GM12891 (cell line): ENCODE results near the gene HDAC4.

ENCODE experiments used
- DNase-seq: peaks from one replicate; pipeline ENCODE4 v3.0.0; 2011; ENCODE audit warnings: low spot score; ENCODE audit not compliant: insufficient read length
- FAIRE-seq: peaks from 2 replicates; lab custom pipeline; 2011; peaks lifted over from hg19 to GRCh38; lab: Jason Lieb, UNC
- PAX5 ChIP-seq: IDR thresholded peaks from 2 replicates; pipeline ENCODE4 v1.6.1; 2011; ENCODE audit warnings: low read length, moderate library complexity, mild to moderate bottlenecking; ENCODE audit not compliant: insufficient read depth, severe bottlenecking
- POLR2A ChIP-seq: IDR thresholded peaks from 2 replicates; pipeline ENCODE4 v1.6.1; 2011; ENCODE audit warnings: low read depth, low read length, control low read depth
- POLR2AphosphoS5 ChIP-seq: IDR thresholded peaks from 2 replicates; pipeline ENCODE4 v1.6.1; 2011; ENCODE audit warnings: low read depth, low read length, control low read depth
- POU2F2 ChIP-seq: IDR thresholded peaks from 2 replicates; pipeline ENCODE4 v1.6.1; 2011; ENCODE audit warnings: low read depth, mild to moderate bottlenecking, control low read depth, low read length, moderate library complexity
- SPI1 ChIP-seq: IDR thresholded peaks from 2 replicates; pipeline ENCODE4 v1.6.1; 2011; ENCODE audit warnings: low read depth, low read length, control low read depth
- TAF1 ChIP-seq: IDR thresholded peaks from 2 replicates; pipeline ENCODE4 v1.6.1; 2011; ENCODE audit warnings: low read depth, low read length, control low read depth

Gene HDAC4

DNA sequence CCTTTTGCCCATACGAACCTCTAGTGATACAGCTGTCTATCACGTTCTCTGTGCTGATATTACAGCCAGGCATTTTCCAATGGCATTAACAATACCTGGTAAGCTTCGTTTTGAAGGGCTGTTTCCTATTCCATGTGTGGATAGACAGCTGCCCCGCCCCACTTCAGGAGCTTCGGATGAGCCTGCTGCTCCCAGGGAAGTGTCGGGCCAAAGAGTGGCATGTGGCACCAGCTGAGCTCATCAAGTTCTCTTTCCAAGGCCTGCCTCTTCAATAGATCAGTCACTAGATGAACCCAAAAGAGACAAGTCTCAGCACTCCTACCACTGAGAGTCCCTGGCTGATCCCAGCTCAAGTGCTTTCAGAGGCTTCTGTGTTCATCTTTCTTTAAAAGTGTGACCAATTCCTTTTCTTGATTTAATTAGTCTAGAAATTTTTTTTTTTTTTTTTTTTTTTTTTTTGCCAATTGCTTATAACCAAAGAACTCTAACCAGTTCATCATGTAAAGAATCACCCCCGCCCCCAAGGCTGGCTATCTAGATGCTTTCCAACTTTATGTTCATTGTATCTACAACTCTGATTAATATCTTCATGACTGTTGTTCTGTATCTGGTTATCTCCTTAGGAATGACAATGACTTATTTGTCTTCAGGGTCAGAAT, 46.6 kb downstream of the HDAC4 start:
- FAIRE-seq (no peak), DNase-seq (no peak)
- TF ChIP-seq POU2F2 (no peak), PAX5 (no peak), POLR2AphosphoS5 (no peak), SPI1 (no peak), POLR2A (no peak), TAF1 (no peak)

DNA sequence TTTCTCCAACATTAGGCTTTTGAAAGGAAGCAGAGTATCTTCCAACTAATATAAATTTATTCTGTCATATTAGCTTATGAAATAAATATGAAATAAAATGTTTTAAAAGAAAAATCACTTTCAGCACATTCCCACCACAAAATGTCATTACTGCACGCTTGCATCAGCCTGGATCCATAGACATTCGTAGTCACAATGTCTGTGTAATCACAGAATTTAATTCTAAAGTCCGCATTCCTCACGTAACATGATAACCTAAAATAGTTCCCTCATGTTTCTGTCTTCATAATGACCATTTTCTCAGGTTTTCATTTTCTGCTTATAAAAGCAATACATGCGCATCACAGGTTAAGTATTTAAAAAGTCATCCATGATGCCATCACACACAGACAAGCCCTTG, 47.1 kb downstream of the HDAC4 start:
- DNase-seq (no peak), FAIRE-seq (no peak)
- no peak for TF ChIP-seq SPI1
- no peak for TF ChIP-seq POLR2A
- no peak for TF ChIP-seq POLR2AphosphoS5
- no peak for TF ChIP-seq PAX5
- TF ChIP-seq TAF1: no peak
- no peak for TF ChIP-seq POU2F2

DNA sequence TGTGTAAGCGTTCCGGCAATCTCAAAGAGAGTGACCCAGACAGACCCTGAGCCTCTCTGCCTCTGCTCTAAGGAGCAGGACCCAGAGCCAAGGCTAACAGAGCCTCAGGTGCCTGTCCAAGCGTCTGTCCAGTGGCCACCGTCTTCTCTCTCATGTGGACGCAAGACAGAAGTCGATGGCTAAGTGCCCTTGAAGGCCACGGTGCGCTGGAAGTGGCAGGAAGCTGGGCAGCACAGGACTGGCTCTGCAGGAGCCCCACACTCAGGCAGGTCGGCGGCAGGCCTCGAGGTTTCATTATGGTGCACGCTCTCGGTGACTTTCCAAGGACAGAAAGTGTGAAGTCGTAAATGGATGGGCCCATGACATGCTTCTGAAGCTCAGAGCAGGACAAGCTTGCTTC, 49.1 kb downstream of the HDAC4 start:
- no peak for FAIRE-seq
- TF ChIP-seq POU2F2 (no peak), PAX5 (no peak), TAF1 (no peak), POLR2A (no peak), POLR2AphosphoS5 (no peak), SPI1 (no peak)
- DNase-seq: no peak

DNA sequence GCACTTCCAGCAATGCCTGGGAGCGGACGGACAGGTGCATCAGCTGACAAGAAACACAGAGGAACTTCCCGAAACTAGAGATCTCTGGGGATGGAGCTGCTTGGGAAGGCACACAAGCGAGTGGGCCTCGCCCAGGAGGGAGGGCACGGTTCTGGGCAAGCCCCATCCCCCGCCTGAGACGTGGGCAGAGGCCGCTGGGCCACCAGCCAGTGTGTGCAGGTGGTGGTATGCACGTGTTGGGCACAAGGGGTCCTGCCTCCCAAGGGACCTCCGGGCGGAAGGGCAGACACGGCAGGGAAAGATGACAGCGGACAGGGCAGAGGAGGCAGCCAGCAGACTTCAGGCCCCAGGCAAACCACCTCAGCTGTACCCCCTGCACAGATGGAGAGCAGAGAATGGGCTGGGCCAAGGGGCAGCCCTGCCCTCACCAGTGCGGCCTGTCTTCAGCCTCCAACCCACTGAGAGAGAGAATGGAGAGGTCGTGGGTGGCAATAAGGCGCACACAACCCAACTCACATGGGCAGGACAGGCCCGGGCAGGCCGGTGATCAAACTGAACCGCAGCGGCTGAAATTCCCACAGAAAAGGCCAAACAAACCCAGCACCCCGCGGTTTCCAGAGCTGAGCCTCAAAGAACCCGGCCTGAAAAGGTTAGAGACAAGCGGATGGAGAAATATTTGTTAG, 51.2 kb downstream of the HDAC4 start:
- FAIRE-seq (no peak), DNase-seq (no peak)
- TF ChIP-seq SPI1 (no peak), POLR2AphosphoS5 (no peak), POLR2A (no peak), PAX5 (no peak), TAF1 (no peak), POU2F2 (no peak)

DNA sequence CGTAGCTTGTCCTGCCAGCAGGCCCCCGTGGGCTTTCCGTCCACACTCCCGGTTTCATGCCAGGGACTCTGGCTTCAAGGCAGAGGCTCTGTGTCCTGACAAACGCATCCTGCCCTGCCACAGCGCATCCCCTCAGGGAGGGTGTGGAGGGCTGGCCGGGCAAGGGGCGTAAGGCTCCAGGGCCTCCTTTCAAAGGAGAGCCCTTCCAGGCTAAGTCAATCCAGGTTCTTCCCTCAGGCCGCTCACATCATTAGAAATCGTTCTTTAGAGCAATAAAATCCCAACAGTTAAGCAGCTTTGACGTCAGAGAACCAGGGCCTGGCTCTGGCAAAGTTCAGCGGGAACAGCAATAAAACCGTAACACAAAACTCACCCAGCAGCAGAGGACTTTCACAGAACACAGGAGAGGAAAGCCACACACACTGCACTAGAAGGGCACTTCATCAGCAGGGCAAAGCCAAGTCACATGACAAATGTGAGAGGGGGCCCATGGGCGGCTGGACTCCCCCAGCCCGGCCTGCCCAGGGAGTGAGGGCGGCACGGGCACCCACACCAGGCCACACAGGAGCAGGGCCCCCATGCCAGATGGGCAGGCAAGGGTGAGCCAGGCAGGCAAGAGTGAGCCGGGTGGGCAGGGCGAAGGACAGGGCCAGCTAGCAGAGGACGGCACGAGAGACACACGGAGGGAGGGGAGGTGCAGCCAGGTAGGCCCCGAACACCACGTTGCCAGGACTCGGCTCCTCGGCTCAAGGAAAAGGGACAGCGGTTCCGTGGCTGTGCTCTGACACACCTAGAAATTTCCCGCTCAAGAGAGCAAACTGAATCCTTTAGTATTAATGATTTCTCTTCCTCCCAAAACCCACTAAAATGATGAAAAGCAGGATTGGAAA, 52.0 kb downstream of the HDAC4 start:
- FAIRE-seq (no peak), DNase-seq (no peak)
- no peak for TF ChIP-seq POLR2AphosphoS5
- TF ChIP-seq POLR2A: no peak
- TF ChIP-seq TAF1: no peak
- no peak for TF ChIP-seq PAX5
- TF ChIP-seq POU2F2: no peak
- no peak for TF ChIP-seq SPI1

DNA sequence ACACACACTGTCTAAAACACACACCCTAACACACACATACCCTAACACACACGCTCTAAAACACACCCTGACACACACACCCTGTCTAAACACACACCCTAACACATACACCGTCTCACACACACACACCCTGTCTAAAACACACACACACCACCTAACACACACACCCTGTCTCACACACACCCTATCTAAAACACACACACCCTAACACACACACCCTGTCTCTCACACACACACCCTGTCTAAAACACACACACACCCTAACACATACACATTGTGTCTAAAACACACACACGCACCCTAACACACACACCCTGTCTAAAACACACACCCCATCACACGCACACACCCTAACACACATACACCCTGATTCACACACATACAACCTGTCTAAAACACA, 54.1 kb downstream of the HDAC4 start:
- DNase-seq (no peak), FAIRE-seq (no peak)
- TF ChIP-seq SPI1 (no peak), POLR2A (no peak), POLR2AphosphoS5 (no peak), PAX5 (no peak), TAF1 (no peak), POU2F2 (no peak)

DNA sequence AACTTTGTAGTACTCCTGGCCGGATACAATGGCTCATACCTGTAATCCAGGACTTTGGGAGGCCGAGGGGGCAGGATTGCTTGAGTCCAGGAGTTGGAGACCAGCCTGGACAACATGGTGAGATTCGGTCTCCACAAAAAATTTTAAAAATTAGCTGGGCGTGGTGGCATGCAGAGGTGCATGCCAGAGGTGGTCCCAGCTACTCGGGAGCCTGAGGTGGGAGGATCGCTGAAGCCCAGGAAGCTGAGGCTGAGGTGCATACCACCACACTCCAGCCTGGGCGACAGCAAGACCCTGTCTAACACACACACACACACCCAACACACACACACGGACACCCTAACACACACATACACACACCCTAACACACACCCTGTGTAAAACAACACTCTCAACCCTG, 55.6 kb downstream of the HDAC4 start:
- FAIRE-seq (no peak), DNase-seq (no peak)
- no peak for TF ChIP-seq POU2F2
- TF ChIP-seq PAX5: no peak
- no peak for TF ChIP-seq POLR2AphosphoS5
- TF ChIP-seq TAF1: no peak
- TF ChIP-seq SPI1: no peak
- TF ChIP-seq POLR2A: no peak

DNA sequence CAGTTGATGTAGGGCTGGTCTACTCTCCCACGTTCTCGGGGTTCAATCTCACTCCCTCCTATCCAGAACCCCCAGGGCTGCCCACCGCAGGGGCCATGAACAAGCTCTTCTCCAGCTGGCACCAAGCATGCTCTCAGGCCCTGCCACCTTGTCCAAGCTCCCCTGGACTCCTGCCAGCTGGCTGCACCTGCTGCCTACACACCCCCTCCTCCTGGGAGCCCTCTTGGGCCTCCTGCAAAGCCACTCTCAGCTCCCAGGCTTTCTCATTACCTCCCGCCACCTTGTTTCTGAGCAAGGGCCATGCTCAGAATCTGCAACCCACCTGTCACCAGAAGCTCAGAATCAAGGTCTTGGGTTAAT, 56.0 kb downstream of the HDAC4 start:
- TF ChIP-seq TAF1 (no peak), POLR2A (no peak), SPI1 (no peak), POLR2AphosphoS5 (no peak), PAX5 (no peak), POU2F2 (no peak)
- DNase-seq (no peak), FAIRE-seq (no peak)

DNA sequence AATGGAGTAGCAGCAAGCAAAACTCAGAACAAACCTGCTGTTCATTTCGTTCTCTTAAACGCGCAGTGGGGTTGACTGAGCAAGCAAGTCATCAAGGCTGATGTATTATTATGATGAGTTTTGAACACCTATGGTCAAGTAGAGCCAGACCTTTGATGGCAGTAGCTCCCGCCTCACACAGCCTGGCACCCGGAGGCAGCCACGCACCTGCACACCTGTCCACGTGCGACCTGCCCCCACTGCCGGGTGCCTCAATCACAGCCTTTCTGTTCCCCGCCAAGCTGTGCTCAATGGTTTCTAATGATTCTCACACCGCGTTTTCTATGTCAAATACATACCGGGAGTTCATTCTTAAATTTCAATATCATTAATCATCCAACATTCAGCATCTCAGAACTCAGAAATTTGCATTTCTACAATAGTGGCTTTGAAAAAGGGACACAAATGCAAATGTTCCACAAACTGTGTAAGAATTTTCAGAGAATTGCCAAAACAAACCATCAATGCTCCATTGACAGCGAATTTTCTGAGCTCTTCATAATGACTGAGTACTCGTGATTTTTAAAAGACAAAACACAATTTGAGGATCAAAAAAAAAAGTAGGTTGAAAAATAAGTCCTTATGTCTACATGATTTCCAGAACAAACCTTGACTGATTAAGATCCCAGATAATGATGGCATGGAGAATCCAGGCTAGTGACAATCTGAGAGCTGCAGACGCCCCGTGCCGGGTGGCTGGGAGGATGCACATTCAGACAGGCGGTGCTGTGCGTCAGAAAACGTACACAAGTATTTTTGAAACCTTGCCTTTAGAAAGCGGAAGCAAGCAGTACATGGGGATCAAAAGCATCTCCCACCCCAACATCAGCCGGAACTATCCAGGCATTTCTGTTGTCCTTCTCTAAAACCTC, 56.6 kb downstream of the HDAC4 start:
- no peak for FAIRE-seq
- DNase-seq: no peak
- TF ChIP-seq POLR2A (no peak), SPI1 (no peak), PAX5 (no peak), POU2F2 (no peak), TAF1 (no peak), POLR2AphosphoS5 (no peak)
